CD4-positive, alpha-beta T cell treated with Interleukin-15 for 4 hours (primary cell): ENCODE results near the gene SETD1B.

ENCODE experiments used
- DNase-seq: peaks from one replicate; pipeline ENCODE4 v3.0.0-alpha.2; 2020; ENCODE audit warnings: low spot score

Gene SETD1B

GRCh38 chr12:121795034-121795968 lies 8.5 kb upstream of the SETD1B start:
- peak; percentile 84 for DNase-seq

GRCh38 chr12:121796855-121797751 lies 6.7 kb upstream of the SETD1B start:
- no peak for DNase-seq

GRCh38 chr12:121797937-121798786 lies 5.6 kb upstream of the SETD1B start:
- DNase-seq, result no peak

- no peak for DNase-seq
These were observed 5.0 kb upstream of the SETD1B start for GRCh38 chr12:121798787-121799155.

GRCh38 chr12:121799156-121799841 lies 4.5 kb upstream of the SETD1B start:
- peak; percentile 65 for DNase-seq

- DNase-seq, result peak; percentile 83
These were observed 3.7 kb upstream of the SETD1B start for GRCh38 chr12:121799842-121800693.

GRCh38 chr12:121800694-121801594 lies 2.9 kb upstream of the SETD1B start:
- peak; percentile 70 for DNase-seq

GRCh38 chr12:121801595-121802484 lies 2.0 kb upstream of the SETD1B start:
- DNase-seq, result peak; percentile 86

GRCh38 chr12:121802485-121802842 lies 1.3 kb upstream of the SETD1B start:
- no peak for DNase-seq

- DNase-seq, result peak; percentile 94
These were observed 738 bp upstream of the SETD1B start for GRCh38 chr12:121802843-121803698.

- peak; percentile 61 for DNase-seq
These were observed 755 bp downstream of the SETD1B start for GRCh38 chr12:121804417-121805111.

- no peak for DNase-seq
These were observed 1.6 kb downstream of the SETD1B start for GRCh38 chr12:121805171-121806008.

- no peak for DNase-seq
These were observed 2.3 kb downstream of the SETD1B start for GRCh38 chr12:121806009-121806545.

- DNase-seq, result no peak
These were observed 3.0 kb downstream of the SETD1B start for GRCh38 chr12:121806546-121807423.
